ENCODE measurements around the gene EPSTI1. TPM values are rescaled to one million over a fixed set of nuclear protein-coding genes. Genes with fewer than 3 reads are reported as not detected.
"Not testable (repeated sequence)": the region's sequence is repeated elsewhere in the genome, so short reads cannot be mapped to it uniquely, and the experiment has no call there.

Gene EPSTI1
- total RNA-seq = 66.8 TPM
- 27.2 TPM for polyA plus RNA-seq
- long read RNA-seq, donor 1 = 0 reads
- long read RNA-seq, donor 2 = 0 reads
- long read RNA-seq, donor 3, transcript EPSTI1-201 (11 exons, 3,114 nt) = major isoform, 15 of 26 reads
- long read RNA-seq, donor 3, partial matches to known transcripts = 7 of 26 reads
- long read RNA-seq, donor 3, other reads (novel, unspliced or antisense) = 0 of 26 reads
- long read RNA-seq, donor 4, partial matches to known transcripts = 0 of 7 reads
- long read RNA-seq, donor 4, other reads (novel, unspliced or antisense) = 0 of 7 reads
- long read RNA-seq, donor 5, transcript EPSTI1-201 (11 exons, 3,114 nt) = major isoform, 25 of 44 reads
- long read RNA-seq, donor 5, partial matches to known transcripts = 13 of 44 reads
- long read RNA-seq, donor 5, other reads (novel, unspliced or antisense) = 5 of 44 reads
- long read RNA-seq, donor 6, transcript EPSTI1-201 (11 exons, 3,114 nt) = major isoform, 7 of 10 reads
- long read RNA-seq, donor 6, partial matches to known transcripts = 0 of 10 reads
- long read RNA-seq, donor 6, other reads (novel, unspliced or antisense) = 0 of 10 reads
- long read RNA-seq, donor 7, transcript EPSTI1-201 (11 exons, 3,114 nt) = major isoform, 13 of 14 reads
- long read RNA-seq, donor 7, partial matches to known transcripts = 0 of 14 reads
- long read RNA-seq, donor 7, other reads (novel, unspliced or antisense) = 0 of 14 reads
- long read RNA-seq, donor 8, transcript EPSTI1-201 (11 exons, 3,114 nt) = major isoform, 5 of 5 reads
- long read RNA-seq, donor 8, partial matches to known transcripts = 0 of 5 reads
- long read RNA-seq, donor 8, other reads (novel, unspliced or antisense) = 0 of 5 reads
- long read RNA-seq, donor 9, transcript EPSTI1-201 (11 exons, 3,114 nt) = major isoform, 5 of 5 reads
- long read RNA-seq, donor 9, partial matches to known transcripts = 0 of 5 reads
- long read RNA-seq, donor 9, other reads (novel, unspliced or antisense) = 0 of 5 reads
- long read RNA-seq, donor 10, partial matches to known transcripts = 0 of 5 reads
- long read RNA-seq, donor 10, other reads (novel, unspliced or antisense) = 0 of 5 reads

- H3K36me3 ChIP-seq (ENCODE audit: control insufficient read depth in 2 of 2, insufficient read depth in 2 of 2, low read length in 1 of 2) = no peaks in the 10 kb centered on the region
- under 1% methylated on average over 45 of the region's 45 CpGs for WGBS
- no peaks in the 10 kb centered on the region for H3K9me3 ChIP-seq (ENCODE audit: control insufficient read depth in 2 of 2, insufficient read depth in 1 of 2, low read length in 1 of 2)
- no peaks in the 10 kb centered on the region for H3K27me3 ChIP-seq (ENCODE audit: control insufficient read depth in 2 of 2, insufficient read depth in 1 of 2, low read length in 1 of 2)
- H3K4me1 ChIP-seq (ENCODE audit: control insufficient read depth in 2 of 2, insufficient read depth in 2 of 2, low read length in 2 of 2) = peaks cover 18 to 26% of the 10 kb centered on the region in 2 donors
- peak within 1 kb of the TSS; percentile 74 to 95 for H3K4me3 ChIP-seq (ENCODE audit: low read length in 2 of 2)
- peak within 1 kb of the TSS; percentile 91 to 99 for H3K27ac ChIP-seq (ENCODE audit: low read depth in 1 of 2, low read length in 1 of 2)
- DNase-seq (ENCODE audit: low read depth in 6 of 9, low spot score in 9 of 9) = peak; percentile 49 to 90 (median 68)
Measured at GRCh38 chr13:42991898-42992763, at the start of gene EPSTI1. TSS of gene EPSTI1 (minus strand) at chr13:42992241. CDS start at chr13:42992165, 76 bp downstream.

- no peak for DNase-seq (ENCODE audit: low read depth in 6 of 9, low spot score in 9 of 9)
- no peak overlapping the region for H3K4me3 ChIP-seq (ENCODE audit: low read length in 2 of 2)
- no peaks in the 10 kb centered on the region for H3K27me3 ChIP-seq (ENCODE audit: control insufficient read depth in 2 of 2, insufficient read depth in 1 of 2, low read length in 1 of 2)
- peaks cover 0 to under 1% of the 10 kb centered on the region in 2 donors for H3K36me3 ChIP-seq (ENCODE audit: control insufficient read depth in 2 of 2, insufficient read depth in 2 of 2, low read length in 1 of 2)
- peaks cover 2 to 5% of the 10 kb centered on the region in 2 donors for H3K4me1 ChIP-seq (ENCODE audit: control insufficient read depth in 2 of 2, insufficient read depth in 2 of 2, low read length in 2 of 2)
- WGBS = 97% methylated on average over 1 of the region's 1 CpG
- no peaks in the 10 kb centered on the region for H3K9me3 ChIP-seq (ENCODE audit: control insufficient read depth in 2 of 2, insufficient read depth in 1 of 2, low read length in 1 of 2)
- no peak overlapping the region for H3K27ac ChIP-seq (ENCODE audit: low read depth in 1 of 2, low read length in 1 of 2)
Measured at GRCh38 chr13:43041369-43041921, 49.4 kb upstream of the EPSTI1 start.

GRCh38 chr13:43040581-43041368 is 48.7 kb upstream of the EPSTI1 start:
- H3K27ac ChIP-seq (ENCODE audit: low read depth in 1 of 2, low read length in 1 of 2); H3K4me3 ChIP-seq (ENCODE audit: low read length in 2 of 2); H3K4me1 ChIP-seq (ENCODE audit: control insufficient read depth in 2 of 2, insufficient read depth in 2 of 2, low read length in 2 of 2); H3K9me3 ChIP-seq (ENCODE audit: control insufficient read depth in 2 of 2, insufficient read depth in 1 of 2, low read length in 1 of 2); H3K36me3 ChIP-seq (ENCODE audit: control insufficient read depth in 2 of 2, insufficient read depth in 2 of 2, low read length in 1 of 2); DNase-seq (ENCODE audit: low read depth in 6 of 9, low spot score in 9 of 9); H3K27me3 ChIP-seq (ENCODE audit: control insufficient read depth in 2 of 2, insufficient read depth in 1 of 2, low read length in 1 of 2): not testable (repeated sequence)
- 97% methylated on average over 13 of the region's 13 CpGs for WGBS

GRCh38 chr13:43039966-43040365 is 47.9 kb upstream of the EPSTI1 start:
- DNase-seq (ENCODE audit: low read depth in 6 of 9, low spot score in 9 of 9) = no peak
- Histone ChIP-seq H3K27ac (ENCODE audit: low read depth in 1 of 2, low read length in 1 of 2) (no peak overlapping the region), H3K9me3 (ENCODE audit: control insufficient read depth in 2 of 2, insufficient read depth in 1 of 2, low read length in 1 of 2) (no peaks in the 10 kb centered on the region), H3K4me1 (ENCODE audit: control insufficient read depth in 2 of 2, insufficient read depth in 2 of 2, low read length in 2 of 2) (peaks cover 0 to 5% of the 10 kb centered on the region in 2 donors), H3K36me3 (ENCODE audit: control insufficient read depth in 2 of 2, insufficient read depth in 2 of 2, low read length in 1 of 2) (no peaks in the 10 kb centered on the region), H3K27me3 (ENCODE audit: control insufficient read depth in 2 of 2, insufficient read depth in 1 of 2, low read length in 1 of 2) (no peaks in the 10 kb centered on the region), H3K4me3 (ENCODE audit: low read length in 2 of 2) (no peak overlapping the region)
- 98% methylated on average over 2 of the region's 2 CpGs for WGBS

- H3K27ac ChIP-seq (ENCODE audit: low read depth in 1 of 2, low read length in 1 of 2) = no peak overlapping the region
- peaks cover 0 to 5% of the 10 kb centered on the region in 2 donors for H3K4me1 ChIP-seq (ENCODE audit: control insufficient read depth in 2 of 2, insufficient read depth in 2 of 2, low read length in 2 of 2)
- no peak for DNase-seq (ENCODE audit: low read depth in 6 of 9, low spot score in 9 of 9)
- no peaks in the 10 kb centered on the region for H3K9me3 ChIP-seq (ENCODE audit: control insufficient read depth in 2 of 2, insufficient read depth in 1 of 2, low read length in 1 of 2)
- peaks cover 4 to 5% of the 10 kb centered on the region in 2 donors for H3K36me3 ChIP-seq (ENCODE audit: control insufficient read depth in 2 of 2, insufficient read depth in 2 of 2, low read length in 1 of 2)
- 96% methylated on average over 14 of the region's 14 CpGs for WGBS
- no peaks in the 10 kb centered on the region for H3K27me3 ChIP-seq (ENCODE audit: control insufficient read depth in 2 of 2, insufficient read depth in 1 of 2, low read length in 1 of 2)
- H3K4me3 ChIP-seq (ENCODE audit: low read length in 2 of 2) = no peak overlapping the region
Measured at GRCh38 chr13:43036351-43037250, 44.6 kb upstream of the EPSTI1 start.

GRCh38 chr13:43033038-43033437 is 41.0 kb upstream of the EPSTI1 start:
- Histone ChIP-seq H3K27ac (ENCODE audit: low read depth in 1 of 2, low read length in 1 of 2) (no peak overlapping the region), H3K36me3 (ENCODE audit: control insufficient read depth in 2 of 2, insufficient read depth in 2 of 2, low read length in 1 of 2) (peaks cover 4 to 8% of the 10 kb centered on the region in 2 donors), H3K4me3 (ENCODE audit: low read length in 2 of 2) (no peak overlapping the region), H3K9me3 (ENCODE audit: control insufficient read depth in 2 of 2, insufficient read depth in 1 of 2, low read length in 1 of 2) (no peaks in the 10 kb centered on the region), H3K4me1 (ENCODE audit: control insufficient read depth in 2 of 2, insufficient read depth in 2 of 2, low read length in 2 of 2) (peaks cover 0 to 5% of the 10 kb centered on the region in 2 donors), H3K27me3 (ENCODE audit: control insufficient read depth in 2 of 2, insufficient read depth in 1 of 2, low read length in 1 of 2) (no peaks in the 10 kb centered on the region)
- DNase-seq (ENCODE audit: low read depth in 6 of 9, low spot score in 9 of 9) = no peak
- WGBS = 97% methylated on average over 3 of the region's 3 CpGs

- H3K27ac ChIP-seq (ENCODE audit: low read depth in 1 of 2, low read length in 1 of 2) = no peak overlapping the region
- H3K9me3 ChIP-seq (ENCODE audit: control insufficient read depth in 2 of 2, insufficient read depth in 1 of 2, low read length in 1 of 2) = no peaks in the 10 kb centered on the region
- 96% methylated on average over 4 of the region's 4 CpGs for WGBS
- H3K4me1 ChIP-seq (ENCODE audit: control insufficient read depth in 2 of 2, insufficient read depth in 2 of 2, low read length in 2 of 2) = peaks cover 0 to 5% of the 10 kb centered on the region in 2 donors
- DNase-seq (ENCODE audit: low read depth in 6 of 9, low spot score in 9 of 9) = no peak
- H3K27me3 ChIP-seq (ENCODE audit: control insufficient read depth in 2 of 2, insufficient read depth in 1 of 2, low read length in 1 of 2) = no peaks in the 10 kb centered on the region
- H3K4me3 ChIP-seq (ENCODE audit: low read length in 2 of 2) = no peak overlapping the region
- peaks cover 4 to 12% of the 10 kb centered on the region in 2 donors for H3K36me3 ChIP-seq (ENCODE audit: control insufficient read depth in 2 of 2, insufficient read depth in 2 of 2, low read length in 1 of 2)
Measured at GRCh38 chr13:43031881-43032280, 39.8 kb upstream of the EPSTI1 start.

Data from thymus (tissue), 14 donors.